ENCODE measurements around the gene PSMD13.
"Not testable (repeated sequence)": the region's sequence is repeated elsewhere in the genome, so short reads cannot be mapped to it uniquely, and the experiment has no call there.

Gene PSMD13

DNA sequence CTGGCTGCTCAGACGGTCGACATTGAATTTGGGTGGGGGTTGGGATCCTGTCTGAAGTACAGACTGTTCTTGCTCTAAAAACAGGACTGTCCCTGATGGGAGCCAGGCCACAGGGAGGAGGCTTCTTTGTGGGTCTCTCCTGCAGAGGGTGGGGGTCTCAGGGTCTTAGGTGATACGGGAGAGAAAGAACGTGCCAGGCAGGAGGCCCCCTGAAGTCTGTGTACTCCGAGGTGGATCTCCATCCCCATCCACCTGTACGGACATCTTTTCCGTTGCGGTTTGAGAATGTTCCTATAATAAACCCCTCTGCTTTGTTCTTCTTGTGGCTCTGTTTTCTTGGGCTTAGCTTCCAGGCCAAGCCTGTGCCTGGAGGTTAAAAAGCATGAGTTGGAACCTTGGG lies 15.9 kb downstream of the PSMD13 start:
- DNase-seq = no peak

DNA sequence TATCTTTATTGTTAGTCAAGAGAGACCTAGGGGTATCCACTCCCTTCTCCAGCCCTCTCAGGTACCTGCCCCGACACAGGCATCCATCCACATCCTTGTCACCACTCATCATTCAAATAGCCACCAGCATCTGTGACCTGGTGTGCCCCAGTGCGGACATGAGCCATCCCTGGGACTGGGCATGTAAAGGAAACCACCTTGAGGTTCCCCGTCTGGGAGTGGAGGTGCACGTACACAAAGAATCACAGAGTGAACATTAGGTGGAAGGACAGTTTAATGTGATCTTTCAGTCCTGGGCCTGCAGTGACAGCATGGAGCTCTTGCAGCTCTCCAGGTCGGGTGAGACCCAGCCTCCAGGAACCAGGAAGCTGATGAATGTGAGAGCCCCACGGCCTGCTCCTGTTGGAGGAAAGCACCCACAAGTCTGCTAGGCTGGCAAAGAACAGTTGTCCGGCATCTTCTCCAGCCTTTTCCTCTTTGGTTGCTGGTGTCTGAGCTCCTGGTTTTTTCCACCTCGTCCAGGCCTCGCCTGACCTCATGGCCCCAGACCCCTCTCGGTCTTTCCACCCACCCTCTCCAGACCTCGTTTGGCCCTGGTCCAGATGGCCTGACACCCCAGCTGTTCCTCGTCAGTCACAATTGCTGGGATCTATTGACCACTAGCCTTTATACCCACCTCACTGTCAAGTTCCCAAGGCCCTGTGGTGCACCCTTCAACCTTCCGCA lies 16.5 kb downstream of the PSMD13 start:
- DNase-seq = no peak

DNA sequence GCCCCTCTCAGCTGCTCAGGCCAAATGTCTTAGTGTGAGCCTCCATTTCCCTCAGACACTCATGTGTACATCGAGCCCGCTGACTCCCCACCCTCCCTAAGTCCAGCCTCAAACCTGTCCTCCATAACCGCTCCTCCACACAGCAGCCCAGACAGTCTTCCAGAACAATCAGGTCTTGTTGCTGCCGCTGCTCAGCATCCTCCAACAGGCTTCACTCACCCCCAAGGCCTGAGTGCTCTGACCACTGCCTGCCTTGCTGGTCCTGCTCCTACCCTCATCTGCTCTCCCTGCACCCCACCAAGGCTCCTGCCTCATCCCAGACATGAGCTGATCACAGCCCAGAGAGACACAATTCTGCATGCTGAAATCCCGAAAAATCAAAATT lies 17.1 kb downstream of the PSMD13 start:
- no peak for DNase-seq

DNA sequence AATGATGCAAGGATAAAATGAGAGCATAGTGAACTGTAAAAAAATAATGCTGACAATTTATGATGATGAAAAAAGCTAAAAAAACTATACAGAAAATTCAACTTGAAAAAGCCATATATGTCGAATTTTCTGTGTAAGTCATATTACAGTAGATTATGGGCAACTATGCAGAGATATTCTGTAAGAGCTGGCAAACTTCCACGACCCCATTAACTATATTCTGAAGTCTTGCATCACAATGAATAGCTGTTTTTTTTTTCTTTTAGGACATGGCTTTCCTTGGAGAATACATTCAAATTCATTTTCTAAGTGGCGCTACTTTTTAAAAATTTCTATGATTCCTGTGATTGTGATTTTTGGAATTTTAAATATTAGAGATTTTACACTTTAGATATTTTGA lies 18.4 kb downstream of the PSMD13 start:
- DNase-seq = no peak

DNA sequence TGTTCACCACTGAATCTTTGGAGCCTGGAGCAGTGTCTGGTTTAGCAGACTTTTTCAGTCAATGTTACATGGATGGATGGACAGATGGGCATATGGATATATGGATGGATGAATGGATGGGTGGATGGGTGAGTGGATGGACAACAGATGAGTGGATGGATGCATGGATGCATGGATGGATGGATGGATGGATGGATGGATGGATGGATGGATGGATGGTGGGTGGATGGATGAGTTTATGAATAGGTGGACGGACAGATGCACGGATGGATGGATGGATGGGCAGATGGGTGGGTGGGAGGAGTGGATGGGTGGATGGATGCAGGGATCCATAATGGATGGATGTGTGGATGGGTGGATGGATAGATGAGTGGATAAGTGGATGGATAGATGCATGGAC lies 19.0 kb downstream of the PSMD13 start:
- DNase-seq = no peak

DNA sequence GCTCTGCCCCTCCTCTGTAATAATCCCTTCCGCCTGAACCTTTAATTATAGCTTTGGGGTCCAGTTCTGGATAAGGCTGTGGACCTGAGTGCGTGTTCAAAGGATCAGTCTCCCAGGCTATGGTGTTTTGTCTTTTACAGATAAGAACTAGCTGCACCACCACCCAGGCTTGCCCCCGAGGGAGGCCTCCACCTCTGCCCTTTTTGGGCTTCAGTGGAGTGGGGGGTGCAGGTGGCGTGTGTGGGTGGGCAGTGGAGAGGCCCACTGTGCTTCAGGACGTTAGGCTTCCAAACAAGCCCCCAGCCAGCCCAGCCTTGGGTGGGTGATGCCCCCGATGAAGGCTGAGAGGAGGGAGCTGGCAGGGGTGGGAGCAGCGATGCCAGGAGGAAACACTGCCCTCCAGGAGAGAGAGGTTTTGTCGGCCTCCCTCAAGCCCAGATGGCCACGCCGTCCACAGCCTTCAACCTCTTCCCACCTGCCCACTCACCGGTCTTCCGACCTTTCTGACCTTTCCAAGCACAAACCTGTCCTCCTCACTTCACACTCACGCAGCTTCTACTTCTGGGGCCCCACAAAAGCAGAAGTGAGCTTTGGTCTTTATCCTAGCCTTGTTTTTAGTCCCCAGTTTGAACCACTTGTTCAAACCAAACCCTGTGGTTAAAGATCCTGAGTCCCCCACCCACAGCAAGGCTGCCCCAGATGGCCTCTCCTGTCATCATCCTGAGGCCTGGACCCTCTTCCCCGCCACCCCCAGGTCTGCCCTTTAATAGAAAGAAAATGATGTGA lies 20.4 kb downstream of the PSMD13 start:
- no peak for DNase-seq

DNA sequence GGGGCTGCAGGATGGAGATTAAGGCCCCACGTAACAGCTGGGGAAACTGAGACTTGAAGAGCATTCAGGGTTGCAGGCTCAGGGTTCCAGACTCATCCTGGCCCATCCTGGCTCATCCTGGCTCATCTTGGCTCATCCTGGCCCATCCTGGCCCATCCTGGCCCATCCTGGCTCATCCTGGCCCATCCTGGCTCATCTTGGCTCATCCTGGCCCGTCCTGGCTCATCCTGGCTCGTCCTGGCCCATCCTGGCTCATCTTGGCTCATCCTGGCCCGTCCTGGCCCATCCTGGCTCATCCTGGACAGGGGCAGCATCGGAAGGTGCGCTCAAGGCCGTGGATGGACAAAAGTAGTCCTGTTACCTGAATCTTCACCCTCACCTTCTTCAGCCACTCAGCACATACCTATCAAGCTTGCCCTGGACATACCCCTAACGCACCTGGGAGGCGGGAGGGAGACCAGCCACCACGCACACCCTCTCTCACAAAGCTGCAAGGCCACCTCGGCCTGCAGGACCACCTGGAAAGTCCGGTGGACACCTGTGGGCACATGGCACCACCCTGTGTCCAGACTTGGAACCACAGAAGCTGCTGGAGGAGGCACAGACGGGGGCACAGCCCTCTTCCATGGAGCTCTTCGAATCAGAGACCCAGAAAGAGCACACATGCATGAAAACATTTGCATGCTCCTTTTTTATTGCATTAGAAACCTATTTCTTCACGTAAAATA lies 21.2 kb downstream of the PSMD13 start:
- no peak for DNase-seq

DNA sequence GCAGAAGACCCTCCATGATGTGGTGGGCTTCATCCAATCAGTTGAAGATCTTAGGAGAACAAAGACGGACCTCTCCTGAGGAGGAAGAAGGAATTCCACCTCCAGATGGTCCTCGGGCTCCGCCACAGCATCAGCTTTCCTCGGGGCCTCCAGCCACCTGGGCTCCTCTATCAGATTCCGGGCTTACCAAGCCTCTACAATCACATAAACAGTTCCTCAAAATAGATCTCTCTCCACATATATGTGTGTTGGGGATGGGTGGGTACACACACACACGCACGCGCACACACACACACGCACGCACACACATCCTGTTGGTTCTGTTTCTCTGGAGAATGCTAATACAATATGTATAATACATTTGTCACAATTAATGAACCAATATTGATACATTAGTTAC lies 22.6 kb downstream of the PSMD13 start:
- no peak for DNase-seq

DNA sequence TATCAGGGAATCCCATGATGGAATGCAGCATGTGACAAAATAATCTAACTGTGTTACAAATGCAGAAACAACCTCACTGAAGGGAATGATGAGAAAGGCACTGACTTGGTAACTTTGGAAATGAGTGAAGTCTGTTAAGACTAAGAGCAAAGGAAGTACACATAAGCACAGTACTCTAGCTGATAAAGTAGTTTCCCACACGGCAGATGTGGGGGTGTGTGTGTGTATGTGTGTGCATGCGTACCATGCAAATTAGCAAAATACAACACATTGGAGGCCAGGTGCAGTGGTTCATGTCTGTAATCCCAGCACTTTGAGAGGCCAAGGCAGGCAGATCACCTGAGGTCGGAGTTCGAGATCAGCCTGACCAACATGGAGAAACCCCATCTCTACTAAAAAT lies 24.8 kb downstream of the PSMD13 start:
- DNase-seq = no peak

DNA sequence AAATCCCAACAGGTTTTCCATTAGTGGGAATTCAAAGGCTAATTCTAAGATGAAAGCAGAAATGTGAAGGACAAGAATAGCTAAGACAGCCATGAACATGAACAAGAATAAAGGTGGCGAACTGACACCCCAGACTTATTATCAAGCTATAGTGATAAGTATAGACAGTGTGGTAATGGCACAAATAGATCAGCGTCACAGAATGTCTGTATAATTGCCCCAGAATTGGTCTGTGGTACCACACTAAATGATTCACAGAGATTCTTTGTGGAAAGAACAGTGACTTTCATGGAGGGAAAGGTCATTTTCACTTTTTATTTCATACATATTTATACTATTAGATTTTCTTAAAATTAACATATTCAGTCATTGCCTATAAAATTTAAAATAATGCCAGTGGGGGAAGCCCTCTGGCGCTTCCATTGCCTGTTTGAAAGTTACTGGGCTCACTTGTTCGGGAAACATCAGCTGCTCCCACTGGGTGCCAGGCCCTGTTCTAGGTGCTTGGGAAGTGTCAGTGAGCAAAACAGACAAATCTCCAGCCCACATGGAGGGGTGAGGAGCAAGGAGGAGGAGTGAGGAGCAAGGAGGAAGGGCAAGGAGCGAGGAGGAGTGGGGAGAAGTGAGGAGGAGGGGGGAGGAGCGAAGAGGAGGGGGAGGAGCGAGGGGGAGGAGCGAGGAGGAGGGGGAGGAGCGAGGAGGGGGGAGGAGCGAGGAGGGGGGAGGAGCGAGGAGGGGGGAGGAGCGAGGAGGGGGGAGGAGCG lies 30.1 kb downstream of the PSMD13 start:
- DNase-seq = no peak

DNA sequence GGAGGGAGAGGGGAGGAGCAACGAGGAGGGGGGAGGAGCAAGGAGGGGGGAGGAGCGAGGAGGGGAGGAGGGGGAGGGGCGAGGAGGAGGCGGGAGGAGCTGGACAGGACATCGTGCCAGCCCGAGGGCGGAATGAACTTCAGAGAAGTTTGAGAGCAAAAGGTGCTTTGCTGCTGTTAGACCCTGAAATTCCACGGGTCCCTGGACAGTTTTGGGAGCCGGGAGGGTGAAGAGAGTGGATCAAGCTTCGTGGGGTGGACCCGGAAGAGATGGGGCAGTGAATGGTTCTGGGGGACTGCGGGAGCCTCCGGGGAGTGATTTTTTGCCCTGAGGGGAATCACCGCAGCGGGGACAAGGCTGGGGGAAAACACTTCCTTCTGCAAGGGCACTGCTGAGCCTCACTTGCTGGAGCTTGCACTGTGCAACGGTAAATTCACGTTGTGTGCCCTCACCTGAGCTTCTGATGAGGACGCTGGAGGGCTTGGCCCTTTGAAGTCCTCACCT lies 30.8 kb downstream of the PSMD13 start:
- DNase-seq = no peak

DNA sequence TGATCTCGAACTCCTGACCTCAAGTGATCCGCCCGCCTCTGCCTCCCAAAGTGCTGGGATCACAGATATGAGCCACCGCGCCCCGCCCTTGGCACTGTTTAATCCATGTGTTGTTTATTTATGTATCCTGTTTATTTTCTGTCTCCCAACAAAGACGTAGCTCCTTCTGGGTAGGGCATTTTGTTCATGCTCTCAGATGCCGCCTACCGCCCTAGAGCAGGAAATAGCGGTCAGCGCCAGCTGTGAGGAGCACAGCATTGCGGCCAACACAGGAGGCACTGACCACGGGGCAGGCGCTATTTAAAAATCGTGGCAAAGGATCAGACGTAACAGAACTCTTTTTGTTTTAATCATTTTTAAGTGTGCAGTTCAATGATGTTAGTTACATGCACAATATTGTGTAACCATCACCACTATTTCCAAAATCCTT lies 32.0 kb downstream of the PSMD13 start:
- not testable (repeated sequence) for DNase-seq

DNA sequence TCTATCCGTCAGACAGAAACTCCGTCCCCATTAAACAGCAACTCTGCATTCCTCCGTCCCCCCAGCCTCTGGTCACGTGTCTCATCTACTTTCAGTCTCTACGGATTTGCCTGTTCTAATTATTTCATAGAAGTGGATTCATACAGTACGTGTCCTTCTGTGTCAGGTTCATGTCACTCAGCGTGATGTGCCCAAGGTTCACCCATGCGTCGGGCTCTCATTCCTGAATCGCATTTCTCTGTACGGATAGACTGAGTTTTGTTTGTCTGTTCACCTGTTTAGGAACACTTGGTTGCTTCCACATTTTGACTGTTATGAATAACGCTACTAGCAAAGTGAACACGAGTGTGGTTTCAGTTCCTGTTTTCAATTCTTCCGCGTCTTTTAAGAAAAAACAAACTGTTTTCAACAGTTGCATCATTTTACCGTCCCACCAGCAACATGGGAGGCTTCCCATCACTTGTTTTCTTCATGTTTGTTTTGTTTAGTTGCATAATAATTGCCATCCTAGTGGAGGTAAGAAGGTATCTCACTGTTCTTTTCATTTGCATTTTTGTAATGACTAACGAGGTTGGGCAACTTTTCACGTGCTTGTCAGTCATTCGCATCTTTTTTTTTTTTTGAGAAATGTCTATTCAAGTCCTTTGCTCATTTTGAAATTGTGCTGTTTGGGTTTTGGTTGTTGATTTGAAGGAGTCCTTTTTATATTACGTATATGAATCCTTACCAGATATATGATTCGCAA lies 32.5 kb downstream of the PSMD13 start:
- DNase-seq = no peak

DNA sequence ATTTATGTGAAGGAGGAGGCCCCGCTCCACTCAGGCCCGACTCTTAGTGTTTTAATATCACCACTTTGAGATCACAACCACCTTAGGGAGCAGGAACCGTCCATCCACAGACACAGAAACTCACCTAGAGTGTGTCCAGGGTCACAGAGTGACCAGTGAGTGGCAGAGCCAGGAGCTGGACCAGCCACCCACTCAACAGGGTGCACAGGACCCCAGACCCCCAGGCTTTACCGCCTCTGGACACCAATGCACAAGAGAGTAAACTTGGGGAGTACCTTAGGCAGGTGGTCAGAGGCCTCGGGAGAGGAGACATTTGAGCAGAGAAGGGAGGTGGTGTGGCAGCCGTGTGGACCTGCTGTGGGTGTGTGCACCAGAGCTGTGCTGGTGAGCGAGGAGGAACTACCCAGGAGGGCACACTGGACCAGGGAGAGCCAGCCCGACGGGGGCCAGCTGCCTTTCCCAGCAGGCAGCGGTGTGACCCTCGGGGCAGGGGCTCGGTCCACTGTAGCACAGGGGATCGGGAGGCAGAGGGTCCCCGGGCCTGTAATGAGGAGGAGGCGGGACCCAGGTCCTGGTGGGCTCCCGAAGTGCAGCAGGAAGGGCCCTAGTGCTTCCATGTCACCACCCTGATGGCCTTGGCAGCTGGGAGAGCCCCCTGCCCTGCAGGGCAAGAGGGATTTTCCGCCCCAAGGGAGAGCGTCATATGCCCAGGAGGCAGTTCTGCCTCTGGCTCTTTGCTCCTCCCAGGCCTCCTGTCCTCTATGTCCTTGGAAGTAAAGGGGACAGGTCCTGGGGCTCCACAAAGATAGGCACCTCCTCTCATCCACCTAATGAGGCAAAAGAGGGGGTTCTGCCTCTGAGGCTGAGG lies 33.9 kb downstream of the PSMD13 start:
- no peak for DNase-seq

DNA sequence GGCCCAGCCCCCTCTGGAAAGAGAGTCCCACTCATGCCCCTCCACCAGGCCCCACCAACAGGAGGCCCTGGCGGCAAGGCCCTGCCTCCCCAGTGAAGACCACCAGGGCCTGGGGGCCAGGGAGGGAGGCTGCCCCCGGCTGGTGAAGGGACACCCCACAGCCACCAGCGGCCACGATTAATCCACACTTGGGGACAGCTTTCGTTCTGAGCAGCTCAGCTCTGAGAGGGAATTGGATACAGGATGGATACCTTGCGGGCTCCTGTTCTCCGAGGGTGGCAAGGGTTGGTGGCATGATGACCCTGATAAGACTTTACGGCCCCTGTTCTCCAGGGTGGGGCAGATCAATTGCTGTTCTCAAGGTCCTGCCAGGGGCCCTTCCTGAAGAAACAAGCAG lies 34.5 kb downstream of the PSMD13 start:
- DNase-seq = no peak

DNA sequence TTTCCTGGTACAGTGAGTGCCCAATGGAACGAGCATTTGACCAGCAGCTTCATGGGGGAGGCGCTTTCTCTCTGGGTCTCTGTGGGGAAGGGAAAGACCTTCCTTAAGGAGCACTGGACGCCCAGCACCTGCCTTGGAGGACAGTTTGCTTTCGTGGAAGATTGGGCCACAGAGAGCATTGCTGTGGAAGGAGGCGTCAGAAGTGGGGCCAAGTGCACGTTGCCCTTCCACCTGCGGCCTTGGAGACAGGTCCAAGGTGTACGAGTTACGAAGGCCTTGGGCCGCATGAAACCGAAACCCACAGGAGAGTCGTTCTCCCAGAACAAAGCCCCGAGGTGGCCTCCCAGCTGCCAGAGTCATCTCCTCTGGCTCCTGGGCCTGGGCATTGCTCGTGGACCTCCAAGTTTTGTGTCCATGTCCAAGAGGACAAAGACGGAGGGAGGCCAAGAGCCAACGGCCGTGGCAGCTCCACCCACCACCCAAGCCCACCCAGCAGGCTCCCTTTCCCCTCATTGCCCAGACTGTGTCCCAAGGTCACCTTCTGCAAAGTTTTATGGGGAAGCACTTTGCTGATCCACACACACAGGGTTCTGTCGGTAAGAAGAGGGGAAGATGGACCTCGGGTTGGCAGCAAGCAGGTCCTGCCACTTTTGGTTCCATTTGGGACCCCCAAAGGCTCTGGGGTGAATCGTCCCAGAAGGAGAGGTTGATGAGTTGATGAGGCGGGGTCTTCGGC lies 35.6 kb downstream of the PSMD13 start:
- DNase-seq = no peak

DNA sequence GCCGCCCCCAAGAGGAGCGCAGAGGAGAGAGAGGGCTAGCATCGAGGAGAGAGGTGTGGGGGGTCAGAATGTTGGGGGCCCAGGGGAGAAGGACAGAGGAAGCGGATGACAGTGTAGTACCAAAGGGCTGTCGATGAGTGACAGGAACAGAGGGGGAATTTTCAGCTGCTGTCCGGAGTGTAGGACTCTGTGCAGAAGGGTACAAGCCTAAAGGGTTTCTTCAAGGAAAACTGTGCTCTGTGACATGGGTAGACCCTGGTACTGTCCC lies 36.1 kb downstream of the PSMD13 start:
- DNase-seq = no peak

DNA sequence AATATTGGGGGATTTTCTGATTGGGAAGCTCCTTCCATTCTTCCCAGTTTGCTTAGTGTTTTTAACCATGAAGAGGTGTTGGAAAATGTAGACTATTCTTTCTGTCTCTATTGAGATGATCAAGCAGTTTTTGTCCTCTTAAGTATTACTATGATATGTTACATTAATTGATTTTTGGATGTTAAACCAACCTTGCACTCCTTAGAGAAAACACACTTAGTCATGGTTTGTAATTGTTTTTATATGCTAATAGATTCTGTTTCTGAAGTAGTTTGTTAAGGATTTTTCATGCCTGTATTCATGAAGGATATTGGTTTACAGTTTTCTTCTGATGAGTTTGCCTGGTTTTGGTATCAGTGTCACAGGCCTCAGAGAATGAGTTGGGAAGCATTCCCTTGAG lies 39.4 kb downstream of the PSMD13 start:
- DNase-seq = no peak

DNA sequence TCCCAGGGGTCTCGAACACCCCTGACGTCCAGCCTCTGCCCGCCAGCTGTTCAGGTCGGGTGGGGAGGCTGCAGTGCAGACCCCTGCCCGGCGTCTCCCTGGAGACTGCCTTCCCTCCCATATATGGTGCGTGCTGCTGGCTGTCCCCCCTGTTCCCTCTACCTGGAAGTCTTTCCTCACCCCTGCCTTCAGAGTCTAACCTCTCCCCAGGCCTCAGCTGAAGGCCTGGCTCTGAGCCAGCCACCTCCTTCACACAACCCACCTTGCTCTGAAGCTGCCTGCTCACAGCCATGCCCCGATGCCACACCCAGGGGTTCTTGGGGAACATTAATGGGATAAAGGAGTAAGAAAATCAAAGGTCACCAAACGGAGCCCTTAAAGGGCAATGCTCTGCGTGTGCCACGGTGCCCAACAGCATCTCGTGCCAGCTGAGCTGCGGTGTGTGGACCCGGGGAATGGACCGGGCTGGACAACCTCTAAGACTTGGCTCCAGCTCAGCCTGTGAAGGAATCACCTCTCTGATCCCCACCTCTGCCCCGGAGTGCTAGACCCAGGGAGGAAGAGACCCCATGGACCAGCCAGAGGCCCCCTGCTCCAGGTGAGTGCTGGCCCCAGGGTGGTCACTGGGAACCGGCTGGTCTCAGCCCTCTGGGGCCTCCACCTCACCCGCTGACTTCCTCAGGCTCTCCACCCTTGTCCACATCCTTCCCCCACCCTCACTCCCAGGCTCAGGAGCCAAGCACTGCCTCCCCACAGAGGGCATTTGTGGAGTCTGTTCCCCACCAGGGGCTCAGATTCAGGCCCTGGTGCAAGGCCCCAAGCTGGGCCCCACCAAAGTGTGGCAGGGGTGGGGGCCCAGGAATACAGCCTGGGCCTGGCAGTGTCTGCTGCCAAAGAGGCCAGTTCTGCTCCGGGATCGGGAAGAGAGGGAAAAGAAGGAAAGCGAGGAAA lies 41.5 kb downstream of the PSMD13 start, which contains the start of gene NLRP6:
Gene NLRP6, plus strand, starts transcription at position 407 of the 951 bp plus-strand sequence. Its CDS starts 163 bp downstream, at position 570.
- no peak for DNase-seq

Measured in NCI-H526 treated with DMSO at 0.1 percent for 48 hours (cell line).